ENCODE data around the gene ITPKB.

The ITPKB gene

GRCh38 chr1:226733304-226733703 lies 5.8 kb downstream of the ITPKB start:
- Histone ChIP-seq H3K56ac (ENCODE audit: low read length) (no peak overlapping the region), H4K8ac (ENCODE audit: low read depth, low read length) (no peak overlapping the region), H3K18ac (ENCODE audit: low read length) (no peak overlapping the region), H3K36me3 (ENCODE audit: control insufficient read depth, insufficient read depth, low read length) (no peaks in the 10 kb centered on the region), H3K79me2 (ENCODE audit: control insufficient read depth, insufficient read depth, low read length) (peaks cover 9% of the 10 kb centered on the region), H3K4ac (ENCODE audit: low read depth, low read length) (no peak overlapping the region), H3K23ac (ENCODE audit: low read length) (no peak overlapping the region), H3K27me3 (ENCODE audit: insufficient read depth, low read length, poor library complexity) (no peaks in the 10 kb centered on the region), H3K9ac (ENCODE audit: low read length) (no peak overlapping the region), H4K5ac (ENCODE audit: low read length) (no peak overlapping the region), H3K79me1 (ENCODE audit: low read length) (peaks cover 8% of the 10 kb centered on the region), H3K4me2 (ENCODE audit: low read length) (no peak overlapping the region), H3K27ac (ENCODE audit: low read depth, low read length) (no peak overlapping the region), H2BK120ac (ENCODE audit: low read depth, low read length) (no peak overlapping the region), H2BK5ac (ENCODE audit: low read length) (no peak overlapping the region), H2AK5ac (ENCODE audit: low read length) (no peak overlapping the region), H3K4me1 (ENCODE audit: control insufficient read depth, low read depth, low read length) (peaks cover 4% of the 10 kb centered on the region), H3K4me3 (ENCODE audit: low read length) (no peak overlapping the region), H2BK15ac (replicated peaks; ENCODE audit: low read depth) (no peak overlapping the region)
- DNase-seq: no peak
- WGBS (ENCODE audit: extremely low coverage, insufficient coverage, low lambda C conversion rate): no CpG with 5 or more reads among the region's 4 CpGs

GRCh38 chr1:226732856-226733291 lies 6.2 kb downstream of the ITPKB start:
- Histone ChIP-seq H3K9ac (ENCODE audit: low read length) (no peak overlapping the region), H3K4ac (ENCODE audit: low read depth, low read length) (no peak overlapping the region), H2BK120ac (ENCODE audit: low read depth, low read length) (no peak overlapping the region), H3K4me2 (ENCODE audit: low read length) (no peak overlapping the region), H3K56ac (ENCODE audit: low read length) (no peak overlapping the region), H4K5ac (ENCODE audit: low read length) (no peak overlapping the region), H3K27ac (ENCODE audit: low read depth, low read length) (no peak overlapping the region), H3K27me3 (ENCODE audit: insufficient read depth, low read length, poor library complexity) (no peaks in the 10 kb centered on the region), H3K18ac (ENCODE audit: low read length) (no peak overlapping the region), H4K8ac (ENCODE audit: low read depth, low read length) (no peak overlapping the region), H3K23ac (ENCODE audit: low read length) (no peak overlapping the region), H3K4me3 (ENCODE audit: low read length) (no peak overlapping the region), H3K79me1 (ENCODE audit: low read length) (peaks cover 8% of the 10 kb centered on the region), H2AK5ac (ENCODE audit: low read length) (no peak overlapping the region), H3K79me2 (ENCODE audit: control insufficient read depth, insufficient read depth, low read length) (peaks cover 9% of the 10 kb centered on the region), H3K36me3 (ENCODE audit: control insufficient read depth, insufficient read depth, low read length) (no peaks in the 10 kb centered on the region), H2BK5ac (ENCODE audit: low read length) (no peak overlapping the region), H3K4me1 (ENCODE audit: control insufficient read depth, low read depth, low read length) (peaks cover 4% of the 10 kb centered on the region), H2BK15ac (replicated peaks; ENCODE audit: low read depth) (no peak overlapping the region)
- no peak for DNase-seq
- no CpG with 5 or more reads among the region's 4 CpGs for WGBS (ENCODE audit: extremely low coverage, insufficient coverage, low lambda C conversion rate)

- WGBS (ENCODE audit: extremely low coverage, insufficient coverage, low lambda C conversion rate): no CpG with 5 or more reads among the region's 3 CpGs
- no peaks in the 10 kb centered on the region for H3K36me3 ChIP-seq (ENCODE audit: control insufficient read depth, insufficient read depth, low read length)
Measured at GRCh38 chr1:226731257-226731893, 7.7 kb downstream of the ITPKB start.

GRCh38 chr1:226730836-226731235 lies 8.2 kb downstream of the ITPKB start:
- no peak overlapping the region for H2BK120ac ChIP-seq (ENCODE audit: low read depth, low read length)
- no peak overlapping the region for H2AK5ac ChIP-seq (ENCODE audit: low read length)
- no peak overlapping the region for H3K23ac ChIP-seq (ENCODE audit: low read length)
- no peak overlapping the region for H3K9ac ChIP-seq (ENCODE audit: low read length)
- H2BK5ac ChIP-seq (ENCODE audit: low read length): no peak overlapping the region
- no peak overlapping the region for H4K5ac ChIP-seq (ENCODE audit: low read length)
- H3K4me3 ChIP-seq (ENCODE audit: low read length): no peak overlapping the region
- H3K79me2 ChIP-seq (ENCODE audit: control insufficient read depth, insufficient read depth, low read length): peaks cover 13% of the 10 kb centered on the region
- H3K27me3 ChIP-seq (ENCODE audit: insufficient read depth, low read length, poor library complexity): no peaks in the 10 kb centered on the region
- no peaks in the 10 kb centered on the region for H3K36me3 ChIP-seq (ENCODE audit: control insufficient read depth, insufficient read depth, low read length)
- H3K27ac ChIP-seq (ENCODE audit: low read depth, low read length): no peak overlapping the region
- H3K4ac ChIP-seq (ENCODE audit: low read depth, low read length): no peak overlapping the region
- H2BK15ac ChIP-seq (replicated peaks; ENCODE audit: low read depth): no peak overlapping the region
- H3K56ac ChIP-seq (ENCODE audit: low read length): no peak overlapping the region
- H3K4me2 ChIP-seq (ENCODE audit: low read length): no peak overlapping the region
- no peak for DNase-seq
- WGBS (ENCODE audit: extremely low coverage, insufficient coverage, low lambda C conversion rate): no CpG with 5 or more reads among the region's 3 CpGs
- no peak overlapping the region for H3K18ac ChIP-seq (ENCODE audit: low read length)
- no peak overlapping the region for H4K8ac ChIP-seq (ENCODE audit: low read depth, low read length)
- H3K79me1 ChIP-seq (ENCODE audit: low read length): peaks cover 10% of the 10 kb centered on the region
- peaks cover 4% of the 10 kb centered on the region for H3K4me1 ChIP-seq (ENCODE audit: control insufficient read depth, low read depth, low read length)

More at GRCh38 chr1:226731257-226731893, 7.7 kb downstream of the ITPKB start:
- Histone ChIP-seq H3K9ac (ENCODE audit: low read length) (no peak overlapping the region), H3K4me3 (ENCODE audit: low read length) (no peak overlapping the region), H3K4ac (ENCODE audit: low read depth, low read length) (no peak overlapping the region), H3K79me2 (ENCODE audit: control insufficient read depth, insufficient read depth, low read length) (peaks cover 9% of the 10 kb centered on the region), H3K27me3 (ENCODE audit: insufficient read depth, low read length, poor library complexity) (no peaks in the 10 kb centered on the region), H3K4me2 (ENCODE audit: low read length) (no peak overlapping the region), H3K18ac (ENCODE audit: low read length) (no peak overlapping the region), H4K8ac (ENCODE audit: low read depth, low read length) (no peak overlapping the region), H2BK15ac (replicated peaks; ENCODE audit: low read depth) (no peak overlapping the region), H2BK5ac (ENCODE audit: low read length) (no peak overlapping the region), H4K5ac (ENCODE audit: low read length) (no peak overlapping the region), H3K79me1 (ENCODE audit: low read length) (peaks cover 8% of the 10 kb centered on the region), H2BK120ac (ENCODE audit: low read depth, low read length) (no peak overlapping the region), H3K4me1 (ENCODE audit: control insufficient read depth, low read depth, low read length) (peaks cover 4% of the 10 kb centered on the region), H3K27ac (ENCODE audit: low read depth, low read length) (no peak overlapping the region), H3K56ac (ENCODE audit: low read length) (no peak overlapping the region), H3K23ac (ENCODE audit: low read length) (no peak overlapping the region), H2AK5ac (ENCODE audit: low read length) (no peak overlapping the region)
- DNase-seq: no peak

- no peak overlapping the region for H3K4me3 ChIP-seq (ENCODE audit: low read length)
- no CpG with 5 or more reads among the region's 1 CpG for WGBS (ENCODE audit: extremely low coverage, insufficient coverage, low lambda C conversion rate)
- H2BK120ac ChIP-seq (ENCODE audit: low read depth, low read length): no peak overlapping the region
- no peak overlapping the region for H3K4me2 ChIP-seq (ENCODE audit: low read length)
- H3K79me1 ChIP-seq (ENCODE audit: low read length): peaks cover 14% of the 10 kb centered on the region
- H3K56ac ChIP-seq (ENCODE audit: low read length): no peak overlapping the region
- no peaks in the 10 kb centered on the region for H3K36me3 ChIP-seq (ENCODE audit: control insufficient read depth, insufficient read depth, low read length)
- no peak overlapping the region for H3K4ac ChIP-seq (ENCODE audit: low read depth, low read length)
- no peak overlapping the region for H2AK5ac ChIP-seq (ENCODE audit: low read length)
- H4K8ac ChIP-seq (ENCODE audit: low read depth, low read length): no peak overlapping the region
- no peak overlapping the region for H2BK15ac ChIP-seq (replicated peaks; ENCODE audit: low read depth)
- no peak overlapping the region for H4K5ac ChIP-seq (ENCODE audit: low read length)
- peaks cover 17% of the 10 kb centered on the region for H3K79me2 ChIP-seq (ENCODE audit: control insufficient read depth, insufficient read depth, low read length)
- peak overlapping the region; percentile 71 for H3K18ac ChIP-seq (ENCODE audit: low read length)
- no peak for DNase-seq
- no peak overlapping the region for H3K27ac ChIP-seq (ENCODE audit: low read depth, low read length)
- H2BK5ac ChIP-seq (ENCODE audit: low read length): no peak overlapping the region
- H3K9ac ChIP-seq (ENCODE audit: low read length): no peak overlapping the region
- H3K23ac ChIP-seq (ENCODE audit: low read length): no peak overlapping the region
- no peaks in the 10 kb centered on the region for H3K27me3 ChIP-seq (ENCODE audit: insufficient read depth, low read length, poor library complexity)
- H3K4me1 ChIP-seq (ENCODE audit: control insufficient read depth, low read depth, low read length): peaks cover 4% of the 10 kb centered on the region
Measured at GRCh38 chr1:226730071-226730470, 9.0 kb downstream of the ITPKB start.

GRCh38 chr1:226728448-226728847 lies 10.6 kb downstream of the ITPKB start:
- Histone ChIP-seq H3K36me3 (ENCODE audit: control insufficient read depth, insufficient read depth, low read length) (no peaks in the 10 kb centered on the region), H3K4me2 (ENCODE audit: low read length) (no peak overlapping the region), H3K4me1 (ENCODE audit: control insufficient read depth, low read depth, low read length) (peaks cover 16% of the 10 kb centered on the region), H3K27ac (ENCODE audit: low read depth, low read length) (no peak overlapping the region), H3K23ac (ENCODE audit: low read length) (no peak overlapping the region), H2BK120ac (ENCODE audit: low read depth, low read length) (no peak overlapping the region), H3K9ac (ENCODE audit: low read length) (no peak overlapping the region), H3K4me3 (ENCODE audit: low read length) (no peak overlapping the region), H3K27me3 (ENCODE audit: insufficient read depth, low read length, poor library complexity) (no peaks in the 10 kb centered on the region), H3K79me1 (ENCODE audit: low read length) (peaks cover 9% of the 10 kb centered on the region), H2AK5ac (ENCODE audit: low read length) (no peak overlapping the region), H3K18ac (ENCODE audit: low read length) (no peak overlapping the region), H3K79me2 (ENCODE audit: control insufficient read depth, insufficient read depth, low read length) (peaks cover 14% of the 10 kb centered on the region), H4K8ac (ENCODE audit: low read depth, low read length) (no peak overlapping the region), H3K4ac (ENCODE audit: low read depth, low read length) (no peak overlapping the region), H3K56ac (ENCODE audit: low read length) (no peak overlapping the region), H2BK5ac (ENCODE audit: low read length) (no peak overlapping the region), H2BK15ac (replicated peaks; ENCODE audit: low read depth) (no peak overlapping the region), H4K5ac (ENCODE audit: low read length) (no peak overlapping the region)
- DNase-seq: no peak
- no CpG with 5 or more reads among the region's 6 CpGs for WGBS (ENCODE audit: extremely low coverage, insufficient coverage, low lambda C conversion rate)

Measured in mesendoderm (in vitro differentiated cells).